Endodermal cell (in vitro differentiated cells): Measurements from ENCODE around the gene ABLIM1. TPM values are rescaled to one million over a fixed set of nuclear protein-coding genes. Genes with fewer than 3 reads are reported as not detected.
A peak's percentile ranks its signal among the peaks of the same experiment; 100 is the strongest.

ENCODE experiments used
- DNase-seq: peaks from one replicate; pipeline ENCODE4 v3.0.0-alpha.2; 2017
- H3K27ac ChIP-seq: 2 replicates; pipeline ENCODE4 v1.5.1; 2013; ENCODE audit warnings: mild to moderate bottlenecking, low read depth, low read length, moderate library complexity
- H3K27me3 ChIP-seq: 2 replicates; pipeline ENCODE4 v1.6.1; 2013; ENCODE audit warnings: mild to moderate bottlenecking, low read length, moderate library complexity; ENCODE audit not compliant: insufficient read depth, control insufficient read depth, poor library complexity, severe bottlenecking
- H3K36me3 ChIP-seq: 2 replicates; pipeline ENCODE4 v1.7.0; 2013; ENCODE audit warnings: mild to moderate bottlenecking, low read length, moderate library complexity; ENCODE audit not compliant: control insufficient read depth, insufficient read depth
- H3K4me1 ChIP-seq: one replicate; pipeline ENCODE4 v1.7.0; 2013; ENCODE audit warnings: low read length; ENCODE audit not compliant: control insufficient read depth, insufficient read depth
- H3K4me3 ChIP-seq: 2 replicates; pipeline ENCODE4 v1.5.1; 2013; ENCODE audit warnings: mild to moderate bottlenecking, low read length, moderate library complexity
- H3K9ac ChIP-seq: 2 replicates; pipeline ENCODE4 v1.6.1; 2013; ENCODE audit warnings: mild to moderate bottlenecking, low read length, moderate library complexity; ENCODE audit not compliant: poor library complexity, severe bottlenecking; ENCODE audit errors: extremely low read depth
- H3K9me3 ChIP-seq: 2 replicates; pipeline ENCODE4 v1.6.1; 2013; ENCODE audit warnings: mild to moderate bottlenecking, low read length, moderate library complexity; ENCODE audit not compliant: control insufficient read depth
- H3K27ac Mint-ChIP-seq: 2 replicates; pipeline ENCODE4 v1.8.0; 2020; ENCODE audit warnings: mixed read lengths
- H3K27me3 Mint-ChIP-seq: 2 replicates; pipeline ENCODE4 v1.8.0; 2021; ENCODE audit warnings: mild to moderate bottlenecking, mixed read lengths; ENCODE audit not compliant: insufficient read depth
- H3K36me3 Mint-ChIP-seq: 2 replicates; pipeline ENCODE4 v1.8.0; 2020; ENCODE audit warnings: low read depth, mixed read lengths
- H3K4me1 Mint-ChIP-seq: 2 replicates; pipeline ENCODE4 v1.8.0; 2020; ENCODE audit warnings: mixed read lengths
- H3K4me3 Mint-ChIP-seq: 2 replicates; pipeline ENCODE4 v1.8.0; 2020; ENCODE audit warnings: mild to moderate bottlenecking, moderate library complexity, mixed read lengths
- H3K9me3 Mint-ChIP-seq: 2 replicates; pipeline ENCODE4 v1.8.0; 2020; ENCODE audit warnings: mild to moderate bottlenecking, mixed read lengths
- CTCF ChIP-seq: fragments of 200-600 bp; sonication (generic); conservative IDR thresholded peaks from 2 replicates; pipeline ENCODE4 v1.5.0; 2021; ENCODE audit warnings: antibody characterized with exemption, mild to moderate bottlenecking
- WGBS, 2 experiments: methylation state at CpG; one replicate each; pipeline versions ENCODE4 v1.1.5 to v1.1.7; 2013; ENCODE audit warnings: missing lambda C conversion rate in 2 of 2, mixed read lengths in 1 of 2; ENCODE audit not compliant: insufficient coverage in 1 of 2, insufficient read length in 1 of 2; 5-methylcytosine and 5-hydroxymethylcytosine counted together
- total RNA-seq, 2 donors: library from RNA; stranded (reverse); fragmentation: NEBNext Ultra II Directional in 1 of 2; extraction: Animal tissue kit (Norgen Biotek cat#: 25700) in 1 of 2; gene quantifications; 2 replicates in 1 of 2; 3 replicates in 1 of 2; pipeline ENCODE4 v1.2.1, GENCODE V29; 2021

ABLIM1 gene
- total RNA-seq, 2 donors from 2014 or later, result 39.3 to 49.3 TPM

GRCh38 chr10:114516356-114516755, 141.7 kb downstream of the ABLIM1 start:
- Mint-ChIP-seq H3K4me3 (no peak overlapping the region), H3K9me3 (no peaks in the 10 kb centered on the region)
- 99% methylated on average over 3 of the region's 3 CpGs; no CpG with 5 or more reads in 1 of the 2 experiments for WGBS, 2 experiments

GRCh38 chr10:114515298-114515914, 142.7 kb downstream of the ABLIM1 start:
- Histone ChIP-seq H3K27me3 (no peaks in the 10 kb centered on the region), H3K36me3 (no peaks in the 10 kb centered on the region), H3K4me3 (no peak overlapping the region), H3K27ac (no peak overlapping the region), H3K9ac (no peak overlapping the region), H3K4me1 (no peaks in the 10 kb centered on the region), H3K9me3 (no peaks in the 10 kb centered on the region)
- Mint-ChIP-seq H3K27me3 (no peaks in the 10 kb centered on the region), H3K9me3 (no peaks in the 10 kb centered on the region), H3K27ac (peak overlapping the region; percentile 59), H3K36me3 (no peaks in the 10 kb centered on the region), H3K4me3 (no peak overlapping the region), H3K4me1 (peaks cover 51% of the 10 kb centered on the region)
- no peak for DNase-seq
- TF ChIP-seq CTCF, result no peak
- WGBS, 2 experiments, result 82 to 86% methylated on average over 5 to 6 of the region's 6 CpGs

More at GRCh38 chr10:114516356-114516755, 141.7 kb downstream of the ABLIM1 start:
- Mint-ChIP-seq H3K27ac (peak overlapping the region; percentile 59), H3K36me3 (no peaks in the 10 kb centered on the region), H3K4me1 (peaks cover 52% of the 10 kb centered on the region), H3K27me3 (no peaks in the 10 kb centered on the region)
- TF ChIP-seq CTCF, result no peak
- Histone ChIP-seq H3K27ac (no peak overlapping the region), H3K4me3 (no peak overlapping the region), H3K9me3 (no peaks in the 10 kb centered on the region), H3K9ac (no peak overlapping the region), H3K4me1 (no peaks in the 10 kb centered on the region), H3K36me3 (no peaks in the 10 kb centered on the region), H3K27me3 (no peaks in the 10 kb centered on the region)
- no peak for DNase-seq

- no peak overlapping the region for H3K27ac ChIP-seq
- Mint-ChIP-seq H3K4me3 (no peak overlapping the region), H3K9me3 (no peaks in the 10 kb centered on the region), H3K4me1 (peaks cover 33% of the 10 kb centered on the region), H3K27me3 (no peaks in the 10 kb centered on the region), H3K36me3 (no peaks in the 10 kb centered on the region), H3K27ac (no peak overlapping the region)
- no peaks in the 10 kb centered on the region for H3K27me3 ChIP-seq
- no peak overlapping the region for H3K9ac ChIP-seq
- H3K4me3 ChIP-seq, result no peak overlapping the region
- no peak for TF ChIP-seq CTCF
- WGBS, 2 experiments, result 91 to 95% methylated on average over 4 to 5 of the region's 5 CpGs
- H3K9me3 ChIP-seq, result no peaks in the 10 kb centered on the region
- H3K36me3 ChIP-seq, result no peaks in the 10 kb centered on the region
- DNase-seq, result no peak
- no peaks in the 10 kb centered on the region for H3K4me1 ChIP-seq
Measured at GRCh38 chr10:114513381-114513792, 144.7 kb downstream of the ABLIM1 start.
